Measurements from ENCODE around the gene CCDC61. TPM values are rescaled to one million over a fixed set of nuclear protein-coding genes. Genes with fewer than 3 reads are reported as not detected.

The CCDC61 gene
- total and polyA plus RNA-seq, 2 of the 8 experiments (the other 6 are each of a cell fraction or from before 2014, with no cell fraction given), result 7.8 to 17.4 TPM

DNA sequence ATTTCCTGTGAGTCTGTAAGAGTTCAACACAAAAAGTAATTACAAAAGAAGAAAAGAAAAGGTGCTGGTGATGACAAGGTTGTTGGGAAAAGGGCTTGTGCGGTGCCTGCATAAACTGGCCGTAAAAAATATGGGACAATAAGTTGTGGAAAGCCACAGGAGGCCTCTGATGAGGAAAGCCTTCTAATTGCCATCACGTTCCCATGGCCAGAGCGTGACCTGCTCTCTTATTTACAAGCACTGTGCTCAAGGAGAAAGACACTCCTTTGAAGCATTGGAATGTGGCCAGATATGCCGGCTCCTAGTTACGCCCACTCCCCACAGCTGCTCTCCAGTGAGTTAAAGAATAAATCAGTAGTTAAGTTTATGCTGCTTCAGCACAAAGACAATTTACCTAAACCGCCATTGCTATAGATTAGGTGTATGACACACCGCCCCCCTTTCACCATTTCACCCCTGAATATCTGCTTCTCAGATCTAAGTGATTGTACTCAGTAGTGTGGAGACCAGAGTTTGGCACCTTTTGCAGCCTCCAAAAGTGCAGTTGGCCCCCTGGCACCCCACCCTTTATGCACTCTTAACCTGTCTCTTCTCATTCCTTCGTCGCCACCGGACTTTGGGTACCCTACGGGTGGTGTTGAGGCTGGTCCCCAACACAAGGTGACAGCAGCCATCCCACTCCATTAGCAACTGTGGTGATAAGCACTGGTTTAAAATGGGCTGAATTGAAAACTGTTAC lies 35.7 kb downstream of the CCDC61 start (continued):
- TF ChIP-seq CHD2 (IDR thresholded peaks at IDR 0.05; ENCODE audit: low read length), result no peak
- no peak for TF ChIP-seq YY1 (IDR thresholded peaks at IDR 0.05; ENCODE audit: low read depth, low read length)
- TF ChIP-seq, protein P1, sequence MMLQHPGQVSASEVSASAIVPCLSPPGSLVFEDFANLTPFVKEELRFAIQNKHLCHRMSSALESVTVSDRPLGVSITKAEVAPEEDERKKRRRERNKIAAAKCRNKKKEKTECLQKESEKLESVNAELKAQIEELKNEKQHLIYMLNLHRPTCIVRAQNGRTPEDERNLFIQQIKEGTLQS (IDR thresholded peaks at IDR 0.05; ENCODE audit: insufficient read depth, low read depth, low read length), result no peak
- TF ChIP-seq JUN (IDR thresholded peaks at IDR 0.05; ENCODE audit: low read depth, low read length), result no peak
- no peak for TF ChIP-seq ASH2L (IDR thresholded peaks at IDR 0.05; ENCODE audit: low read length)

Data from H1 (cell line).